Prostate gland (tissue), 2 donors: ENCODE results near the gene VPS26C.

ENCODE experiments used
- POLR2A ChIP-seq: fragments of 450-650 bp; IDR thresholded peaks from one replicate; pipeline ENCODE4 v1.6.1; 2016; ENCODE audit warnings: antibody characterized with exemption, mild to moderate bottlenecking
- POLR2AphosphoS5 ChIP-seq: sonication (generic); formaldehyde crosslinking; IDR thresholded peaks from one replicate; pipeline ENCODE4 v1.6.1; 2017; ENCODE audit warnings: antibody characterized with exemption
- TF ChIP-seq, protein P1 (sequence below), 4 experiments: fragments of 200-600 bp in 2 of 4; fragments of 450-650 bp in 2 of 4; sonication (generic) in 2 of 4; IDR thresholded peaks; 1 replicate in 3 of 4; 2 replicates in 1 of 4; pipeline ENCODE4 v1.5.1; 2016 to 2019; ENCODE audit warnings: antibody characterized with exemption in 4 of 4, mild to moderate bottlenecking in 2 of 4, moderate library complexity in 2 of 4

DNA sequence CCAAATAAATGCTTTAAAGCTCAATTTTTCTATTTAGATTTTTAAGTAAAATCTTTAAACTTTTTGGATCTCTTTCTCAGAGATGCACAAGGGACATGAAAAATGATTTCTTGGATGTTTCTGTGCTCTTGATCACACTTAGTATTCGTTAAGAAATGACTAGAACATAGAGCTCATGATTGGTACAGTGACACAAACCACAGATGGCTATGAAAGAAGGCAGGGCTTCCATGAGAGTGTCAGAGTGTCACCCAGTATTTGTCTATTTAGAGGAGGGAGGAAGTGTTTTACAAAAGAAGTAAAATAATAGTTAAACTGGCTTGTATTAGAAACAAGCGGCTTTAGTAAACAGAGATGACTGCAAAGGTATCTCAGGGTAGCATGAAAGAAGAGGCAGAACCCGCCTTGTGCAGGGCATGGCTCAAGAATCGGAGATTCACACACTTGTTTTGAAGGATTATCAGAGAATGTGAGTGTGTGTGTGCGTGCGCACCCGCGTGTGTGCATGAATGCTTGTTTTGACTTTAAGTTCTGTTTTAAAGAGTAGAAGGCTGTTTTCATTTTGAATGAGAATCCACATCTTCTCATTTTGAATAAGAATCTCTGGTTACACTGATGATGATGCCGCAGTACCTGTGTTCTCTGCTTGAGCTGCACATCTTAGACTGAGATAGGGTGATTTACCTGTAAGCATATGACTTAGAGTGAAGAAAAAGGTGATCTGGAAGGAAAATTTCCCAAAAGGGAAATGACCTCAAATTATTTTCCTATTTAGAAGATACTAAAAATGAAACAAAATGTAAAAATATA lies 82.1 kb downstream of the VPS26C start:
- no peak for TF ChIP-seq POLR2A
- TF ChIP-seq, protein P1, sequence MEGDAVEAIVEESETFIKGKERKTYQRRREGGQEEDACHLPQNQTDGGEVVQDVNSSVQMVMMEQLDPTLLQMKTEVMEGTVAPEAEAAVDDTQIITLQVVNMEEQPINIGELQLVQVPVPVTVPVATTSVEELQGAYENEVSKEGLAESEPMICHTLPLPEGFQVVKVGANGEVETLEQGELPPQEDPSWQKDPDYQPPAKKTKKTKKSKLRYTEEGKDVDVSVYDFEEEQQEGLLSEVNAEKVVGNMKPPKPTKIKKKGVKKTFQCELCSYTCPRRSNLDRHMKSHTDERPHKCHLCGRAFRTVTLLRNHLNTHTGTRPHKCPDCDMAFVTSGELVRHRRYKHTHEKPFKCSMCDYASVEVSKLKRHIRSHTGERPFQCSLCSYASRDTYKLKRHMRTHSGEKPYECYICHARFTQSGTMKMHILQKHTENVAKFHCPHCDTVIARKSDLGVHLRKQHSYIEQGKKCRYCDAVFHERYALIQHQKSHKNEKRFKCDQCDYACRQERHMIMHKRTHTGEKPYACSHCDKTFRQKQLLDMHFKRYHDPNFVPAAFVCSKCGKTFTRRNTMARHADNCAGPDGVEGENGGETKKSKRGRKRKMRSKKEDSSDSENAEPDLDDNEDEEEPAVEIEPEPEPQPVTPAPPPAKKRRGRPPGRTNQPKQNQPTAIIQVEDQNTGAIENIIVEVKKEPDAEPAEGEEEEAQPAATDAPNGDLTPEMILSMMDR (IDR thresholded peaks at IDR 0.05), result no peak
- no peak for TF ChIP-seq POLR2AphosphoS5
